Choroid plexus epithelial cell (primary cell): ENCODE results near the gene ARHGAP12.

ENCODE experiments used
- DNase-seq: peaks from one replicate; pipeline ENCODE4 v3.0.0-alpha.2; 2010; ENCODE audit warnings: low read depth
- H3K4me3 ChIP-seq: 2 replicates; pipeline ENCODE4 v1.5.1; 2011; ENCODE audit warnings: low read depth, mild to moderate bottlenecking, control low read depth, low read length, moderate library complexity
- CTCF ChIP-seq: conservative IDR thresholded peaks from 2 replicates; pipeline ENCODE4 v1.5.1; 2011; ENCODE audit warnings: low read depth, mild to moderate bottlenecking, control low read depth, inconsistent platforms, low read length, moderate library complexity

Gene ARHGAP12

GRCh38 chr10:31762316-31762715 lies 166.3 kb downstream of the ARHGAP12 start:
- no peak overlapping the region for H3K4me3 ChIP-seq
- no peak for TF ChIP-seq CTCF
- no peak for DNase-seq

- DNase-seq: no peak
- no peak overlapping the region for H3K4me3 ChIP-seq
- TF ChIP-seq CTCF: no peak
These were observed 167.5 kb downstream of the ARHGAP12 start for GRCh38 chr10:31761156-31761555.

GRCh38 chr10:31760674-31761081 lies 168.0 kb downstream of the ARHGAP12 start:
- peak overlapping the region; percentile 36 for H3K4me3 ChIP-seq
- TF ChIP-seq CTCF: no peak
- DNase-seq: no peak

GRCh38 chr10:31759799-31760626 lies 168.6 kb downstream of the ARHGAP12 start:
- peak; percentile 99 for DNase-seq
- H3K4me3 ChIP-seq: peak overlapping the region; percentile 85
- TF ChIP-seq CTCF: no peak

- peak; percentile 55 for DNase-seq
- peak overlapping the region; percentile 85 for H3K4me3 ChIP-seq
- no peak for TF ChIP-seq CTCF
These were observed 169.4 kb downstream of the ARHGAP12 start for GRCh38 chr10:31759124-31759798.

GRCh38 chr10:31758495-31758894 lies 170.1 kb downstream of the ARHGAP12 start:
- no peak overlapping the region for H3K4me3 ChIP-seq
- no peak for TF ChIP-seq CTCF
- DNase-seq: no peak

GRCh38 chr10:31757831-31758230 lies 170.8 kb downstream of the ARHGAP12 start:
- no peak overlapping the region for H3K4me3 ChIP-seq
- TF ChIP-seq CTCF: no peak
- DNase-seq: no peak
